Measurements from ENCODE around the gene DGKI. TPM values are rescaled to one million over a fixed set of nuclear protein-coding genes. Genes with fewer than 3 reads are reported as not detected.

DGKI gene
- total and polyA plus RNA-seq, 2 donors (not counting 1 experiment from before 2014, with no cell fraction given) = not detected

GRCh38 chr7:137687556-137688265 lies 159.1 kb downstream of the DGKI start:
- Histone ChIP-seq H3K4me1 (ENCODE audit: control insufficient read depth in 2 of 2, insufficient read depth in 2 of 2, low read length in 2 of 2) (no peaks in the 10 kb centered on the region), H3K9ac (ENCODE audit: low read length) (no peak overlapping the region), H3K4me2 (replicated peaks; ENCODE audit: low read depth, low read length, poor library complexity, severe bottlenecking) (no peak overlapping the region), H3K27ac (ENCODE audit: low read length in 2 of 2) (no peak overlapping the region), H4K20me1 (ENCODE audit: control insufficient read depth, insufficient read depth, low read length, poor library complexity, severe bottlenecking) (no peaks in the 10 kb centered on the region), H3K79me2 (ENCODE audit: control insufficient read depth, insufficient read depth, low read length) (no peaks in the 10 kb centered on the region), H3K27me3 (replicated peaks in 1 of 4; ENCODE audit: control extremely low read depth in 1 of 4, control insufficient read depth in 3 of 4, insufficient read depth in 4 of 4, low read length in 3 of 4) (peaks cover 0 to 4% (median 0%) of the 10 kb centered on the region in 4 experiments), H3K36me3 (replicated peaks in 1 of 2; ENCODE audit: control extremely low read depth in 1 of 2, control insufficient read depth in 1 of 2, extremely low read depth in 1 of 2, insufficient read depth in 2 of 2, low read length in 1 of 2) (no peaks in the 10 kb centered on the region), H3K4me3 (ENCODE audit: control extremely low read depth in 1 of 5, extremely low read depth in 1 of 5, insufficient read depth in 1 of 5, low read depth in 2 of 5, low read length in 4 of 5) (no peak overlapping the region), H2AFZ (ENCODE audit: insufficient read depth, low read depth, low read length, poor library complexity, severe bottlenecking) (no peak overlapping the region), H3K9me3 (ENCODE audit: control extremely low read depth in 1 of 3, control insufficient read depth in 2 of 3, insufficient read depth in 1 of 3, low read length in 2 of 3) (no peaks in the 10 kb centered on the region)
- H3K9me3 Mint-ChIP-seq (ENCODE audit: insufficient read depth) = no peaks in the 10 kb centered on the region
- H3K27me3 Mint-ChIP-seq = peaks cover 13% of the 10 kb centered on the region
- no peak overlapping the region for H3K4me3 Mint-ChIP-seq
- DNase-seq = no peak
- WGBS (ENCODE audit: insufficient coverage) = 89% methylated on average over 4 of the region's 8 CpGs
- no peaks in the 10 kb centered on the region for H3K4me1 Mint-ChIP-seq
- intact Hi-C loops (cut with micrococcal nuclease) = no loop called here
- POLR2A ChIA-PET = no interaction called here
- CTCF ChIA-PET = no interaction called here
- no peak for TF ChIP-seq EZH2 (IDR thresholded peaks at IDR 0.05; ENCODE audit: borderline replicate concordance, insufficient read depth, low read depth, low read length, poor library complexity, severe bottlenecking)
- no peak for TF ChIP-seq CTCF (IDR thresholded peaks at IDR 0.05)
- no peak overlapping the region for H3K27ac Mint-ChIP-seq
- no peak for ATAC-seq (ENCODE audit: low read depth)

- no peak for ATAC-seq (ENCODE audit: low read depth)
These were observed 161.2 kb downstream of the DGKI start for GRCh38 chr7:137685433-137686164.

More at GRCh38 chr7:137685433-137686164, 161.2 kb downstream of the DGKI start:
- H3K9me3 ChIP-seq (ENCODE audit: control extremely low read depth in 1 of 3, control insufficient read depth in 2 of 3, insufficient read depth in 1 of 3, low read length in 2 of 3) = no peaks in the 10 kb centered on the region
- ChIA-PET CTCF (no interaction called here), POLR2A (no interaction called here)
- 89% methylated on average over 1 of the region's 3 CpGs for WGBS (ENCODE audit: insufficient coverage)
- H3K9ac ChIP-seq (ENCODE audit: low read length) = no peak overlapping the region
- H3K4me3 ChIP-seq (ENCODE audit: control extremely low read depth in 1 of 5, extremely low read depth in 1 of 5, insufficient read depth in 1 of 5, low read depth in 2 of 5, low read length in 4 of 5) = no peak overlapping the region
- peaks cover 0 to 4% (median 0%) of the 10 kb centered on the region in 4 experiments for H3K27me3 ChIP-seq (replicated peaks in 1 of 4; ENCODE audit: control extremely low read depth in 1 of 4, control insufficient read depth in 3 of 4, insufficient read depth in 4 of 4, low read length in 3 of 4)
- H2AFZ ChIP-seq (ENCODE audit: insufficient read depth, low read depth, low read length, poor library complexity, severe bottlenecking) = no peak overlapping the region
- TF ChIP-seq CTCF (IDR thresholded peaks at IDR 0.05) = no peak
- TF ChIP-seq EZH2 (IDR thresholded peaks at IDR 0.05; ENCODE audit: borderline replicate concordance, insufficient read depth, low read depth, low read length, poor library complexity, severe bottlenecking) = no peak
- no peaks in the 10 kb centered on the region for H3K79me2 ChIP-seq (ENCODE audit: control insufficient read depth, insufficient read depth, low read length)
- Mint-ChIP-seq H3K4me3 (no peak overlapping the region), H3K27me3 (peaks cover 13% of the 10 kb centered on the region), H3K27ac (no peak overlapping the region), H3K9me3 (ENCODE audit: insufficient read depth) (no peaks in the 10 kb centered on the region), H3K4me1 (no peaks in the 10 kb centered on the region)
- no peak overlapping the region for H3K4me2 ChIP-seq (replicated peaks; ENCODE audit: low read depth, low read length, poor library complexity, severe bottlenecking)
- H3K27ac ChIP-seq (ENCODE audit: low read length in 2 of 2) = no peak overlapping the region
- no peaks in the 10 kb centered on the region for H4K20me1 ChIP-seq (ENCODE audit: control insufficient read depth, insufficient read depth, low read length, poor library complexity, severe bottlenecking)
- intact Hi-C loops (cut with micrococcal nuclease) = no loop called here
- H3K36me3 ChIP-seq (replicated peaks in 1 of 2; ENCODE audit: control extremely low read depth in 1 of 2, control insufficient read depth in 1 of 2, extremely low read depth in 1 of 2, insufficient read depth in 2 of 2, low read length in 1 of 2) = no peaks in the 10 kb centered on the region
- DNase-seq = no peak
- H3K4me1 ChIP-seq (ENCODE audit: control insufficient read depth in 2 of 2, insufficient read depth in 2 of 2, low read length in 2 of 2) = no peaks in the 10 kb centered on the region

Data from B cell (primary cell).